K562 (cell line): ENCODE data around the gene LOXL3. TPM values are rescaled to one million over a fixed set of nuclear protein-coding genes. Genes with fewer than 3 reads are reported as not detected.

Source experiments
- C11orf30 ChIP-seq: fragments of 450-650 bp; IDR thresholded peaks from 2 replicates; pipeline ENCODE4 v1.6.1; 2016; ENCODE audit warnings: low read depth, mild to moderate bottlenecking
- HOXB6 ChIP-seq: fragments of 250-450 bp; sonication (Bioruptor Pico); IDR thresholded peaks from 2 replicates; pipeline ENCODE4 v1.5.1; 2022; ENCODE audit warnings: mild to moderate bottlenecking, borderline replicate concordance
- NELFE ChIP-seq: IDR thresholded peaks from 2 replicates; pipeline ENCODE4 v1.6.1; 2011; ENCODE audit warnings: mild to moderate bottlenecking; ENCODE audit not compliant: insufficient read depth, insufficient read length
- NFE2L1 ChIP-seq: fragments of 450-650 bp; IDR thresholded peaks from 2 replicates; pipeline ENCODE4 v1.6.1; 2016; ENCODE audit warnings: missing genetic modification characterization, low read depth, mild to moderate bottlenecking, missing compliant biosample characterization, moderate library complexity, borderline replicate concordance
- RB1 ChIP-seq: fragments of 450-650 bp; IDR thresholded peaks from 2 replicates; pipeline ENCODE4 v1.6.1; 2017; ENCODE audit warnings: low read depth, mild to moderate bottlenecking
- ZEB2 ChIP-seq: fragments of 450-650 bp; IDR thresholded peaks from 2 replicates; pipeline ENCODE4 v1.6.1; 2016
- polyA plus RNA-seq, 8 experiments: library from polyadenylated mRNA; depleted of rRNA in 4 of 8; stranded (reverse) in 5 of 8; unstranded in 3 of 8; fragments of >200 nt; fragmentation: Nextera tagmentation in 2 of 8; fragmentation: Illumina TruSeq in 1 of 8; extraction: Ambion mirVana in 2 of 8; extraction: Trizol in 1 of 8; gene quantifications; 2 replicates each; pipeline versions ENCODE4 v1.2.1 to v1.2.3, GENCODE V29; 2011 to 2014; ENCODE audit warnings: inconsistent platforms in 1 of 8, missing spikeins in 1 of 8
- total RNA-seq, 7 experiments: library from RNA; depleted of rRNA in 6 of 7; stranded (reverse); fragments of >200 nt in 6 of 7; fragmentation: Illumina TruSeq in 2 of 7; extraction: Trizol in 2 of 7; gene quantifications; 2 replicates each; pipeline versions ENCODE4 v1.2.1 to v1.2.3, GENCODE V29; 2011 to 2021; ENCODE audit warnings: low replicate concordance in 1 of 7
- TF ChIP-seq, protein P1 (sequence below), 3 experiments: fragments of 200-800 bp in 1 of 3; fragments of 250-450 bp in 1 of 3; fragments of 450-650 bp in 1 of 3; sonication (Bioruptor Pico) in 1 of 3; sonication (Bioruptor generic) in 1 of 3; formaldehyde crosslinking in 1 of 3; IDR thresholded peaks; 2 replicates each; pipeline versions ENCODE4 v1.6.1 to v1.8.0; 2016 to 2022; ENCODE audit warnings: mild to moderate bottlenecking in 2 of 3, missing genetic modification characterization in 2 of 3, missing compliant biosample characterization in 1 of 3, moderate library complexity in 1 of 3
- TF ChIP-seq, protein P2 (sequence below): sonication (generic); formaldehyde crosslinking; IDR thresholded peaks from 2 replicates; pipeline ENCODE4 v1.8.0; 2022; ENCODE audit warnings: missing genetic modification reagents, mild to moderate bottlenecking, borderline replicate concordance
- TF ChIP-seq, protein P3 (sequence below): sonication (generic); formaldehyde crosslinking; IDR thresholded peaks from 2 replicates; pipeline ENCODE4 v1.8.0; 2022; ENCODE audit warnings: mild to moderate bottlenecking, missing genetic modification reagents
- TF ChIP-seq, protein P4 (sequence below): fragments of 450-650 bp; formaldehyde crosslinking; conservative IDR thresholded peaks from 2 replicates; pipeline ENCODE4 v1.4.0; 2022; ENCODE audit warnings: mild to moderate bottlenecking, missing genetic modification characterization
- TF ChIP-seq, protein P5 (sequence below): fragments of 250-450 bp; sonication (Bioruptor Pico); IDR thresholded peaks from 2 replicates; pipeline ENCODE4 v1.4.0; 2020; ENCODE audit warnings: mild to moderate bottlenecking, moderate library complexity
- TF ChIP-seq, protein P6 (sequence below): sonication (generic); formaldehyde crosslinking; IDR thresholded peaks from 2 replicates; pipeline ENCODE4 v1.8.1; 2022; ENCODE audit warnings: missing genetic modification reagents

LOXL3 gene
- total and polyA plus RNA-seq, 9 of the 15 experiments (the other 6 are each of a cell fraction or from before 2014, with no cell fraction given) = 0.22 to 0.99 (median 0.31) TPM

DNA sequence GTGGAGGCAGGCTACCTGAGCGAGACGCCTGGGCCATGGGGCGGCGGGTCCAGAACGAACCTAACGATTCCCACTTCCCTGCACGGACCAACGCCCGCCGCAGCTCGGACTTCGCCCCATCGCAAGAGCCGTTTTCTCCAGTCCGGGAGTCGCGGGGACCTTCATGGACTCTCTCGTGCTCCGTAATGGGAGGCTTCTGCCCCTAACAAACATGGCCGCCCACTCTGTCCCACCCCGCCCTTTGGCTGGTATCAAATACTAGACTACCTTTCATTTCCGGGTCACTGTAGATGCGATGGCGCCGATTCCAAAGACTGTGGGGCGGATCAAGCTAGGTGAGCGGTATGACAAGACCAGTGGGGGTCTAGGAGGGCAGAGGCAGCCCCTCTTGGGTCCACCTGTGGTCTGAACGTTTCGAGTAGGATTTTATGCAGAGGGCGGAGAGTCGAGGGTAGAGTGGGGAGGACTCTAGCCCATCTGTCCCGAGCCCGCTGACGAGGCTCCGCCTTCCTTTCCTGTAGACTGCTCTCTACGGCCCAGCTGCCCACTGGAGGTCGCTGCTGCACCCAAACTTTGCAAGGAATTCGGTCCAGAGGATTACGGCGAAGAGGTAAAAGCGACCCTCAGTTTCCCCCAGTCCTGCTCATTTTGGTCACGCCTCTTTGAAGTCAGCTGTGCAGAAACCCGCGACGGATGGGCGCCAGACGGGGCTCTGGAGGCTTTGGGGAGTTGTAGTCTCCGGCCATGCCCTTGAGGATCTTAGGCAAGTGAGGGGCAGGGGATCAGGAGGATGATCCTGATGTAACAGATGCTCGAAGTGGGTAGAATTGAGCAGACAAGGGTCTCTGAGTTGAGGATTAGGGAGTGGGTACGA, 70.7 kb downstream of the LOXL3 start, which contains the start of the genes CCDC142 and TTC31 (continued):
- TF ChIP-seq NELFE = no peak
- 0 out of 2 replicates have a peak, but pooled peaks have one; percentile 24 for TF ChIP-seq ZEB2
- TF ChIP-seq, protein P1, sequence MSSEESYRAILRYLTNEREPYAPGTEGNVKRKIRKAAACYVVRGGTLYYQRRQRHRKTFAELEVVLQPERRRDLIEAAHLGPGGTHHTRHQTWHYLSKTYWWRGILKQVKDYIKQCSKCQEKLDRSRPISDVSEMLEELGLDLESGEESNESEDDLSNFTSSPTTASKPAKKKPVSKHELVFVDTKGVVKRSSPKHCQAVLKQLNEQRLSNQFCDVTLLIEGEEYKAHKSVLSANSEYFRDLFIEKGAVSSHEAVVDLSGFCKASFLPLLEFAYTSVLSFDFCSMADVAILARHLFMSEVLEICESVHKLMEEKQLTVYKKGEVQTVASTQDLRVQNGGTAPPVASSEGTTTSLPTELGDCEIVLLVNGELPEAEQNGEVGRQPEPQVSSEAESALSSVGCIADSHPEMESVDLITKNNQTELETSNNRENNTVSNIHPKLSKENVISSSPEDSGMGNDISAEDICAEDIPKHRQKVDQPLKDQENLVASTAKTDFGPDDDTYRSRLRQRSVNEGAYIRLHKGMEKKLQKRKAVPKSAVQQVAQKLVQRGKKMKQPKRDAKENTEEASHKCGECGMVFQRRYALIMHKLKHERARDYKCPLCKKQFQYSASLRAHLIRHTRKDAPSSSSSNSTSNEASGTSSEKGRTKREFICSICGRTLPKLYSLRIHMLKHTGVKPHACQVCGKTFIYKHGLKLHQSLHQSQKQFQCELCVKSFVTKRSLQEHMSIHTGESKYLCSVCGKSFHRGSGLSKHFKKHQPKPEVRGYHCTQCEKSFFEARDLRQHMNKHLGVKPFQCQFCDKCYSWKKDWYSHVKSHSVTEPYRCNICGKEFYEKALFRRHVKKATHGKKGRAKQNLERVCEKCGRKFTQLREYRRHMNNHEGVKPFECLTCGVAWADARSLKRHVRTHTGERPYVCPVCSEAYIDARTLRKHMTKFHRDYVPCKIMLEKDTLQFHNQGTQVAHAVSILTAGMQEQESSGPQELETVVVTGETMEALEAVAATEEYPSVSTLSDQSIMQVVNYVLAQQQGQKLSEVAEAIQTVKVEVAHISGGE (CRISPR knock-in tag; IDR thresholded peaks at IDR 0.05) = peak in 2 of 3 experiments; percentile 7 to 96; a peak in 2 of 6 replicates
- peak; percentile 61 for TF ChIP-seq RB1
- peak; percentile 98 for TF ChIP-seq C11orf30
- TF ChIP-seq, protein P2, sequence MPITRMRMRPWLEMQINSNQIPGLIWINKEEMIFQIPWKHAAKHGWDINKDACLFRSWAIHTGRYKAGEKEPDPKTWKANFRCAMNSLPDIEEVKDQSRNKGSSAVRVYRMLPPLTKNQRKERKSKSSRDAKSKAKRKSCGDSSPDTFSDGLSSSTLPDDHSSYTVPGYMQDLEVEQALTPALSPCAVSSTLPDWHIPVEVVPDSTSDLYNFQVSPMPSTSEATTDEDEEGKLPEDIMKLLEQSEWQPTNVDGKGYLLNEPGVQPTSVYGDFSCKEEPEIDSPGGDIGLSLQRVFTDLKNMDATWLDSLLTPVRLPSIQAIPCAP = no peak
- TF ChIP-seq, protein P3, sequence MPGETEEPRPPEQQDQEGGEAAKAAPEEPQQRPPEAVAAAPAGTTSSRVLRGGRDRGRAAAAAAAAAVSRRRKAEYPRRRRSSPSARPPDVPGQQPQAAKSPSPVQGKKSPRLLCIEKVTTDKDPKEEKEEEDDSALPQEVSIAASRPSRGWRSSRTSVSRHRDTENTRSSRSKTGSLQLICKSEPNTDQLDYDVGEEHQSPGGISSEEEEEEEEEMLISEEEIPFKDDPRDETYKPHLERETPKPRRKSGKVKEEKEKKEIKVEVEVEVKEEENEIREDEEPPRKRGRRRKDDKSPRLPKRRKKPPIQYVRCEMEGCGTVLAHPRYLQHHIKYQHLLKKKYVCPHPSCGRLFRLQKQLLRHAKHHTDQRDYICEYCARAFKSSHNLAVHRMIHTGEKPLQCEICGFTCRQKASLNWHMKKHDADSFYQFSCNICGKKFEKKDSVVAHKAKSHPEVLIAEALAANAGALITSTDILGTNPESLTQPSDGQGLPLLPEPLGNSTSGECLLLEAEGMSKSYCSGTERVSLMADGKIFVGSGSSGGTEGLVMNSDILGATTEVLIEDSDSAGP = no peak
- TF ChIP-seq, protein P4, sequence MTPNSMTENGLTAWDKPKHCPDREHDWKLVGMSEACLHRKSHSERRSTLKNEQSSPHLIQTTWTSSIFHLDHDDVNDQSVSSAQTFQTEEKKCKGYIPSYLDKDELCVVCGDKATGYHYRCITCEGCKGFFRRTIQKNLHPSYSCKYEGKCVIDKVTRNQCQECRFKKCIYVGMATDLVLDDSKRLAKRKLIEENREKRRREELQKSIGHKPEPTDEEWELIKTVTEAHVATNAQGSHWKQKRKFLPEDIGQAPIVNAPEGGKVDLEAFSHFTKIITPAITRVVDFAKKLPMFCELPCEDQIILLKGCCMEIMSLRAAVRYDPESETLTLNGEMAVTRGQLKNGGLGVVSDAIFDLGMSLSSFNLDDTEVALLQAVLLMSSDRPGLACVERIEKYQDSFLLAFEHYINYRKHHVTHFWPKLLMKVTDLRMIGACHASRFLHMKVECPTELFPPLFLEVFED = no peak
- TF ChIP-seq HOXB6 (CRISPR knock-in tag) = no peak
- TF ChIP-seq, protein P5, sequence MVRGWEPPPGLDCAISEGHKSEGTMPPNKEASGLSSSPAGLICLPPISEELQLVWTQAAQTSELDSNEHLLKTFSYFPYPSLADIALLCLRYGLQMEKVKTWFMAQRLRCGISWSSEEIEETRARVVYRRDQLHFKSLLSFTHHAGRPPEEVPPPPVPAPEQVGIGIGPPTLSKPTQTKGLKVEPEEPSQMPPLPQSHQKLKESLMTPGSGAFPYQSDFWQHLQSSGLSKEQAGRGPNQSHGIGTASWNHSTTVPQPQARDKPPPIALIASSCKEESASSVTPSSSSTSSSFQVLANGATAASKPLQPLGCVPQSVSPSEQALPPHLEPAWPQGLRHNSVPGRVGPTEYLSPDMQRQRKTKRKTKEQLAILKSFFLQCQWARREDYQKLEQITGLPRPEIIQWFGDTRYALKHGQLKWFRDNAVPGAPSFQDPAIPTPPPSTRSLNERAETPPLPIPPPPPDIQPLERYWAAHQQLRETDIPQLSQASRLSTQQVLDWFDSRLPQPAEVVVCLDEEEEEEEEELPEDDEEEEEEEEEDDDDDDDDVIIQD (CRISPR knock-in tag) = no peak
- TF ChIP-seq NFE2L1 (tag) = no peak
- TF ChIP-seq, protein P6, sequence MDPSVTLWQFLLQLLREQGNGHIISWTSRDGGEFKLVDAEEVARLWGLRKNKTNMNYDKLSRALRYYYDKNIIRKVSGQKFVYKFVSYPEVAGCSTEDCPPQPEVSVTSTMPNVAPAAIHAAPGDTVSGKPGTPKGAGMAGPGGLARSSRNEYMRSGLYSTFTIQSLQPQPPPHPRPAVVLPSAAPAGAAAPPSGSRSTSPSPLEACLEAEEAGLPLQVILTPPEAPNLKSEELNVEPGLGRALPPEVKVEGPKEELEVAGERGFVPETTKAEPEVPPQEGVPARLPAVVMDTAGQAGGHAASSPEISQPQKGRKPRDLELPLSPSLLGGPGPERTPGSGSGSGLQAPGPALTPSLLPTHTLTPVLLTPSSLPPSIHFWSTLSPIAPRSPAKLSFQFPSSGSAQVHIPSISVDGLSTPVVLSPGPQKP (CRISPR knock-in tag) = no peak
